ENCODE data around the gene FHIP1A.

- no peak for TF ChIP-seq CTCF (IDR thresholded peaks at IDR 0.05)
- TF ChIP-seq POLR2A (IDR thresholded peaks at IDR 0.05) = no peak
Measured at GRCh38 chr4:151446208-151446607, 37.2 kb downstream of the FHIP1A start.

Data from thyroid gland (tissue), 4 donors.